ENCODE results near the gene CAPN8.

CAPN8 gene

DNA sequence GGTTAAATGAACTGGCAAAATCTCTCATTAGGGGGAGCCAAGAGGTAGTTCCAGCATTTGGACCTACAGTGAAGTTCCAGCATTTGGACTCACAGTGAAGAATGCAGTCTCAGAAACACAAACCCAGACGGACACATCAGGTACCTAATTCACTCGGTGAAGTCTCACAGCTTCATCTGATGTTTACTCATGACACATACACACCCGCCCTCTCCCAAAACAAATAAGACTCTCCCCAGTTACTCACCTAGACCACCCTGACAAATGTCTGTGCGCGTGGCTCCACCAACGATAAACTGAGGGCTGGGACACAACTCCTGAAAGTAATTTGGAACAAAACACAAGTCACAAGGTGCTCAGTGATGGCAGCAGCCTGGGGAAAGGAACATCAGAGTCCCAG, 11.4 kb downstream of the CAPN8 start:
- no peak for TF ChIP-seq POLR2AphosphoS5 (IDR thresholded peaks at IDR 0.05; ENCODE audit: low read depth, low read length)
- no peak for TF ChIP-seq SIN3A (IDR thresholded peaks at IDR 0.05; ENCODE audit: borderline replicate concordance, insufficient read depth, low read length)
- TF ChIP-seq, protein P1, sequence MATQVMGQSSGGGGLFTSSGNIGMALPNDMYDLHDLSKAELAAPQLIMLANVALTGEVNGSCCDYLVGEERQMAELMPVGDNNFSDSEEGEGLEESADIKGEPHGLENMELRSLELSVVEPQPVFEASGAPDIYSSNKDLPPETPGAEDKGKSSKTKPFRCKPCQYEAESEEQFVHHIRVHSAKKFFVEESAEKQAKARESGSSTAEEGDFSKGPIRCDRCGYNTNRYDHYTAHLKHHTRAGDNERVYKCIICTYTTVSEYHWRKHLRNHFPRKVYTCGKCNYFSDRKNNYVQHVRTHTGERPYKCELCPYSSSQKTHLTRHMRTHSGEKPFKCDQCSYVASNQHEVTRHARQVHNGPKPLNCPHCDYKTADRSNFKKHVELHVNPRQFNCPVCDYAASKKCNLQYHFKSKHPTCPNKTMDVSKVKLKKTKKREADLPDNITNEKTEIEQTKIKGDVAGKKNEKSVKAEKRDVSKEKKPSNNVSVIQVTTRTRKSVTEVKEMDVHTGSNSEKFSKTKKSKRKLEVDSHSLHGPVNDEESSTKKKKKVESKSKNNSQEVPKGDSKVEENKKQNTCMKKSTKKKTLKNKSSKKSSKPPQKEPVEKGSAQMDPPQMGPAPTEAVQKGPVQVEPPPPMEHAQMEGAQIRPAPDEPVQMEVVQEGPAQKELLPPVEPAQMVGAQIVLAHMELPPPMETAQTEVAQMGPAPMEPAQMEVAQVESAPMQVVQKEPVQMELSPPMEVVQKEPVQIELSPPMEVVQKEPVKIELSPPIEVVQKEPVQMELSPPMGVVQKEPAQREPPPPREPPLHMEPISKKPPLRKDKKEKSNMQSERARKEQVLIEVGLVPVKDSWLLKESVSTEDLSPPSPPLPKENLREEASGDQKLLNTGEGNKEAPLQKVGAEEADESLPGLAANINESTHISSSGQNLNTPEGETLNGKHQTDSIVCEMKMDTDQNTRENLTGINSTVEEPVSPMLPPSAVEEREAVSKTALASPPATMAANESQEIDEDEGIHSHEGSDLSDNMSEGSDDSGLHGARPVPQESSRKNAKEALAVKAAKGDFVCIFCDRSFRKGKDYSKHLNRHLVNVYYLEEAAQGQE (IDR thresholded peaks at IDR 0.05; ENCODE audit: insufficient read depth in 1 of 2, low read depth in 2 of 2, low read length in 2 of 2): no peak
- TF ChIP-seq TAF1 (IDR thresholded peaks at IDR 0.05; ENCODE audit: borderline replicate concordance, insufficient read depth, low read length): no peak
- TF ChIP-seq FOXP2 (optimal IDR thresholded peaks at IDR 0.05; ENCODE audit: borderline replicate concordance, extremely low read depth, extremely low read length, insufficient read depth): no peak

DNA sequence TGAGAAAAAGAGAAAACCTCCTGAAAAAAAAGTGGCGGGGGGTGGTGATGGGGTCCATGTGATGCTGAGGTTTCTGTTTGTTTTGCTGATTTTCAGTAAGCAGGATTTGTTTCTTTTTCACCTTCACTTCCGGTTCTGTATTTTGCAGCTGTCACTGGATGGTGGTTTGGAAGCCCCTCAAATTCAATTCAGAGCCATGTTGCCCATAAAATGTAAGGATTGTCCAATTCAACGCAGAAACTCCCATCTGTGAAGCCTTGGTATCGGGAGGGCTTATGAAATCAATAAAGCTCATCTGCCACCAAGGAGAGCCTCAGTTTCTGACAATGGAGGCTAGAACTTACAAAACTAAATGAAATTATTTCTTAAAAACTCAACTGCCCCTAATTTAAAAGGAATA, 12.1 kb downstream of the CAPN8 start:
- TF ChIP-seq POLR2AphosphoS5 (IDR thresholded peaks at IDR 0.05; ENCODE audit: low read depth, low read length) (no peak), TAF1 (IDR thresholded peaks at IDR 0.05; ENCODE audit: borderline replicate concordance, insufficient read depth, low read length) (no peak), FOXP2 (optimal IDR thresholded peaks at IDR 0.05; ENCODE audit: borderline replicate concordance, extremely low read depth, extremely low read length, insufficient read depth) (no peak), SIN3A (IDR thresholded peaks at IDR 0.05; ENCODE audit: borderline replicate concordance, insufficient read depth, low read length) (no peak)
- TF ChIP-seq, protein P1 (IDR thresholded peaks at IDR 0.05; ENCODE audit: insufficient read depth in 1 of 2, low read depth in 2 of 2, low read length in 2 of 2): no peak

DNA sequence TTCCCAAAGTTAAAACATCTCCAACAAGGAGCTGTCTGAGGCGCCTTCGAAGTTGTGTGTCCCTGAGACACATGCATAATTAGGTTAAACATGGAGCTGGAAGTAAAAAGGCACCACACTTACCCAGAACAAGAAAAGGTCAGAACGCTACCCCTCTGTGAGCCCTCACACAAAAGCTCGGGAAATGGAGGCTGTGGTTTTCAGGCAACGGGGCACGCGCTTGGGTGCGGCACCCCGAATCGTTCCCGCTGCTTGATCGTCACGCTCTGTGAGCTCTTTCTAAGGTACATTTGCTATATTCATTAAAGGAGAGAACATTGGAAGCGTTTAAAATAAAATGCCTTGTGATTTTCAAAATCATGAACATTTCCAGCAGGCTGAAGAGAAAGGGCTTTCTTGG, 12.5 kb downstream of the CAPN8 start:
- no peak for TF ChIP-seq FOXP2 (optimal IDR thresholded peaks at IDR 0.05; ENCODE audit: borderline replicate concordance, extremely low read depth, extremely low read length, insufficient read depth)

DNA sequence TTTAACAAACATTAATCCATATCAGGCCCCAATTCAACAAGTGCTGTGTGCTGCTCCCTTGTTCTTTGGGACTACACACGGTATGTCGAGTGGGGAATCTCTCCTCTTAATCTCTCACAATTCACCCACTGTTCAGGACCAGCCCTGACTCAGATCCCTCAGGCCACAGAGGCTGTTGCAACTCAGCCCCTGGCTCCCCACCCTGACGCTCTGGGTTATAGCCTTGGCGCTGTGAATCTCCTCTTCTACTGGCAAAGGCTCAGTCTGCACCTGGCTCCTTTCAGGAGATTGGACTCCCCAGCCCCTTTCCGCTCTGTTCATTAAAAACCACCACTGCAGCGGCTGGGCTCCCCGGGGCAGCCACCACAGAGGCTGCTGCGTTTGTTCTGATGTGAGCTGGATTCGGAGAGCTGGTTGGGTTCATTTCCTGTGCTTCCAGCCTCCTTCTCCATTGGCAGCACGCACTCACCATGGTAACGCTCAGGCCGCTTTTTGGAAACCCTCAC, 13.0 kb downstream of the CAPN8 start:
- TF ChIP-seq POLR2AphosphoS5 (IDR thresholded peaks at IDR 0.05; ENCODE audit: low read depth, low read length) (no peak), SIN3A (IDR thresholded peaks at IDR 0.05; ENCODE audit: borderline replicate concordance, insufficient read depth, low read length) (no peak)

DNA sequence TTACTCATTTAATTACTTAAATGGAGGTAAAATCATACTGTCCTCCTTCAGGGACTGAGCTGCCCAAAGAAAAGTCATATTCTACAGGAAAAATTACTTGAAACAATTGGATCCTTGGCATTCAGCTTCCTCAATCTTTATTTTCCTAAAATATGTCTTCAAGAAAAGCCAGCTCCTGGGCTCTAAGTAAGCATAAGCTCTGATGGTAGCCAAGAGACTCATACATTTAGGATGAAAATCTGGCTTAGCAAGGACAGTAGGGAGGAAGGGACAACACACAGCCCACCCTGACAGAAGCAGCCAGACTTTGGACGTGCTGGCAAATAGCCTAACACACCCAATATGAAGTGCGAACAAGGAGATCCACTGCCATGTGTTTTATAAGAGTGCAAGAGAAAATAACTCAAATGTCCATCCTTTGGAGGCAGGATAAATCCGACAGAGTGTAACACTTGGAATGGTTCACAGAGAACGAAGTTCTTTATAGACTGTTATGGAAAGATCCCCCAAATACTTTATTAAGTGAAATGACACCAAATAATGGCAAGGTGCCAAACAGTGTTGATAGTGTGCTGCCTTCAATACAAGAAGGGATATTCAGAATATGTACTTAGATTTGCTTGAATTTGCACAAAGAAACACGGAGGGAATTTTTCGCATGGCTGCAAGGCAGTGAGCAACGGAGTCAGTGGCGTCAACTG, 14.1 kb downstream of the CAPN8 start:
- TF ChIP-seq POLR2AphosphoS5 (IDR thresholded peaks at IDR 0.05; ENCODE audit: low read depth, low read length) (no peak), TAF1 (IDR thresholded peaks at IDR 0.05; ENCODE audit: borderline replicate concordance, insufficient read depth, low read length) (no peak), SIN3A (IDR thresholded peaks at IDR 0.05; ENCODE audit: borderline replicate concordance, insufficient read depth, low read length) (no peak), FOXP2 (optimal IDR thresholded peaks at IDR 0.05; ENCODE audit: borderline replicate concordance, extremely low read depth, extremely low read length, insufficient read depth) (no peak)
- TF ChIP-seq, protein P1 (IDR thresholded peaks at IDR 0.05; ENCODE audit: insufficient read depth in 1 of 2, low read depth in 2 of 2, low read length in 2 of 2): no peak

DNA sequence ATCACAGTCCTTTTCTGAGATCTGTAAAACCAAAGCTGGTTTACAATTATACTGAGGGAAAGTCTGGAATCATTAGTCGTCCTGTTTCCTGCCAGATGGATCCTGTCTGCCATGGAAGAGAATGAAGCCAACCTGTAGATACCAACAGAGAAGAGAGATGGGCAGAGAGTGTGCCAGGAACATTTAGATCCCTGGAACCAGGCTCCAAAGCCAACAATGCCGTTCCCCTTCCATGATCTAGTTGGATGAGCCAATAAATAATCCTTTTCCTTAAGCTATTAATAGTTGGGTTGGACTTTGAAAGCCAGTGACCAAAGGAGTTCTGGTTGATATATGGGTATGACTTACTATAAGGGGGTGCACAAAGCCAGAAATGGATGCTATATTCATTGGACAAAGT, 15.0 kb downstream of the CAPN8 start:
- TF ChIP-seq, protein P1 (IDR thresholded peaks at IDR 0.05; ENCODE audit: insufficient read depth in 1 of 2, low read depth in 2 of 2, low read length in 2 of 2): no peak
- TF ChIP-seq SIN3A (IDR thresholded peaks at IDR 0.05; ENCODE audit: borderline replicate concordance, insufficient read depth, low read length): no peak
- no peak for TF ChIP-seq POLR2AphosphoS5 (IDR thresholded peaks at IDR 0.05; ENCODE audit: low read depth, low read length)
- no peak for TF ChIP-seq FOXP2 (optimal IDR thresholded peaks at IDR 0.05; ENCODE audit: borderline replicate concordance, extremely low read depth, extremely low read length, insufficient read depth)

All from PFSK-1 (cell line).